B cell (primary cell): ENCODE results near the gene KIAA0825.

Experiments
- CTCF ChIP-seq: fragments of 200-600 bp; IDR thresholded peaks from one replicate; pipeline ENCODE4 v1.8.0; 2022; ENCODE audit warnings: antibody characterized with exemption, mild to moderate bottlenecking
- EZH2 ChIP-seq: IDR thresholded peaks from 2 replicates; pipeline ENCODE4 v1.6.1; 2012; ENCODE audit warnings: borderline replicate concordance, low read depth, mild to moderate bottlenecking, moderate library complexity, low read length; ENCODE audit not compliant: insufficient read depth, poor library complexity, severe bottlenecking

- TF ChIP-seq CTCF = no peak
- TF ChIP-seq EZH2 = no peak
Measured at GRCh38 chr5:94362857-94363256, 255.5 kb downstream of the KIAA0825 start.
